IPS-18a (cell line): ENCODE measurements around the gene FBXO42.
"Not testable (repeated sequence)": the region's sequence is repeated elsewhere in the genome, so short reads cannot be mapped to it uniquely, and the experiment has no call there.

Experiments
- H3K27ac ChIP-seq: one replicate; pipeline ENCODE4 v1.5.1; 2013; ENCODE audit warnings: low read length
- H3K27me3 ChIP-seq: one replicate; pipeline ENCODE4 v1.6.1; 2013; ENCODE audit warnings: mild to moderate bottlenecking, low read length; ENCODE audit not compliant: control insufficient read depth, insufficient read depth
- H3K36me3 ChIP-seq: one replicate; pipeline ENCODE4 v1.6.1; 2013; ENCODE audit warnings: low read depth, low read length; ENCODE audit not compliant: control insufficient read depth
- H3K4me1 ChIP-seq: one replicate; pipeline ENCODE4 v1.6.1; 2013; ENCODE audit warnings: low read depth, low read length; ENCODE audit not compliant: control insufficient read depth
- H3K4me3 ChIP-seq: one replicate; pipeline ENCODE4 v1.5.1; 2013; ENCODE audit warnings: low read length
- H3K9ac ChIP-seq: one replicate; pipeline ENCODE4 v1.6.1; 2013; ENCODE audit warnings: mild to moderate bottlenecking, low read length, moderate library complexity
- H3K9me3 ChIP-seq: one replicate; pipeline ENCODE4 v1.6.1; 2013; ENCODE audit warnings: low read depth, low read length; ENCODE audit not compliant: control insufficient read depth

FBXO42 gene

DNA sequence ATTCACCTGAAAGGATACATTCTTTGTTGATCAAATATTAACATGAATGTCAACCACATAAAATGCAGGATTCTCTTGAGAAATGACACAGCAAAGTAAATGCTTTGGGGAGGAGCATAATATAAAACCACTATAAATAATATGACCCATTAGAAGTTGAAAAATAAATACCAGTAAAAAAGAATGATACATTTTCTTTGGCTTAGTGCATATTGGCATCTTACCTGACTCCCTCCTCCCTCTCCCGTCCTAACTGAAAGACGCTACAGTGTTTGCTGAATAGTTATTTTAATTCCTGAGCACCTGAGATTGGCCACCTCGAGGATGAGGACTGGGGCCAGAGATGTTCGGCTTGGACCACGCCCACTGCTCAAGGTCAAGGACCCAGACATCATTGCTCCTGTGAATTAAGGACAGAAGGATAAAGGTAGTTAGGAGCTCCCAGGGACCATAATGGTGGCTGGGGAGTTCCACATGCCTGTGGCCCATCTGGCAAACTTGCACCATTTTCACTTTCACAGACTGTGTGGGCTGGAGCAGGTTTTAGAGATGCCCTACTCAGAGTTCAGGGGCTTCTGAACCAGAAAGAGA is 98.9 kb downstream of the FBXO42 start:
- H3K4me1 ChIP-seq = no peaks in the 10 kb centered on the region
- H3K36me3 ChIP-seq = peaks cover 26% of the 10 kb centered on the region

DNA sequence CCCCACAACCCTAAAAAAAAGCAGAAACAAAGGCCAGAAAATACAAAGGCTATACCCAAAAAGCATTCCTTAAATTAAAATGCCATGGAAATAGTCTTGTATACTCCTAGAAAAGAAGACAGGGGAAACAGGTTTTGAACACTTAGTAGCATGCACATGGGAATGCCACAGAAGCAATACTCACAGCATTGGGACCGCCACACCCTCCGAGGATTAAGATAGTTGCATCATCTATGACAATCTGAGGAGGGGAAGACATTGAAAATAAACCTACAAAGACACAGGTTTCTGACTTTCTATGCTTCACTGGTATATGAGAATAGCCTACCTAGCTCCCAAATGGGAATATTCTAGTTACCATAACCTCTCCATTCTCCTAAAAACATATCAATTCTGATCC is 99.4 kb downstream of the FBXO42 start:
- Histone ChIP-seq H3K9ac (no peak overlapping the region), H3K36me3 (peaks cover 26% of the 10 kb centered on the region), H3K4me1 (no peaks in the 10 kb centered on the region), H3K27me3 (no peaks in the 10 kb centered on the region), H3K9me3 (no peaks in the 10 kb centered on the region), H3K27ac (no peak overlapping the region), H3K4me3 (no peak overlapping the region)

More for the DNA sequence above, 98.9 kb downstream of the FBXO42 start:
- no peaks in the 10 kb centered on the region for H3K9me3 ChIP-seq
- H3K4me3 ChIP-seq = no peak overlapping the region
- H3K27me3 ChIP-seq = no peaks in the 10 kb centered on the region
- no peak overlapping the region for H3K9ac ChIP-seq
- H3K27ac ChIP-seq = no peak overlapping the region

DNA sequence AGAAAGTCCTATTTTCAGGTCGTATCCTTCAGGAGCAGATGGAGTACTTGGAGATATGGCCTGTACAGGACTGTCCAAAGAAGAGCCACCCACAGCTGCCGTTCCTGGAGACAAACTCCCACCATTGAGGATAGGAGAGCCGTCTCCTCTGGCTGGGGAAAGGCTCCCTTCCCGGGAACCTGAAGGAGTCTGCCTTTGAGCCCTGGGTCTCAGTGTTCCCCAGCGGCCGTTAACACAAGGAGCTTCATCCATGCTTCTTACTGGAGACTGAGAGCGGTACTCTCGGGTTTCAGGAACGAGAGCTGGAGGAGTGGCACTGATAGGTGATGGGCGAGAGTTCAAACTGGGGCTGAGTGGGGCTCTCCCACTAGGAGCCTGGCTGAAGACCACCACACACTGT is 100.9 kb downstream of the FBXO42 start:
- no peak overlapping the region for H3K9ac ChIP-seq
- no peaks in the 10 kb centered on the region for H3K27me3 ChIP-seq
- peaks cover 26% of the 10 kb centered on the region for H3K36me3 ChIP-seq
- H3K27ac ChIP-seq = no peak overlapping the region
- H3K4me3 ChIP-seq = no peak overlapping the region
- H3K4me1 ChIP-seq = no peaks in the 10 kb centered on the region
- H3K9me3 ChIP-seq = no peaks in the 10 kb centered on the region

DNA sequence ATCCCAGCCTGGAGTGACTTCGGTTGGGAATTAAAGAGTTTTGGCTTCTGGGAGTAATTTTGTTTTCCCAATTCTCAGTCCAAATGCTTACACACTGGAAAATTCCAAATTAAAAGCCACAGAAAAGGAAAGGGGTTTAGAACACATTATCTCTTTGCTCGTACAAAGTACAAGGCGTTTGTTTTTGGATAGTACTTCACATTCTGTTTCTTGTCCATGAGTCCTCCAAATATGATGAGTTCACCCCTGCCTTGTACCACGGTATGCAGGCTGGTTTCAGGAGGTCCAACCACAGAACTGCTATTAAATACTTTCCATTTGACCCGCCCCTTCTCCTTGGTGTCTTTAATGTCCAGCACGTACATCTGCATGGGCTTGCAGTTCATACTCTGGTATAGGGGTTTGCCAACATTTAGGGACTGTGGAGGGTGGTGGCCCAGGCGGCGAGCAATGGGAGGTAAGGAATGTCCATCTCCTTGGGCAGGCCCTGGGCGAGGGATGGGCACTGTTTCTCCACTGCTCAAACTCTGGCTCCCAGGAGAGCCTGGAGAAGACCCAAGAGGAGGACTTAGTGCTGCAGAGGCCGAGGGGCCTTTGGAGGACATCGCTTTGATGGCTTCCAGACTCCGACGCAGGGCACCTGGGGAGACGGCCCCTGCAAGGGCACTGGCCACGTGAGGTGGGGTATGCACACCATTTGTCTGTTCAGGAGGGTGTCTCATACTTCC is 101.6 kb downstream of the FBXO42 start:
- Histone ChIP-seq H3K9me3 (no peaks in the 10 kb centered on the region), H3K36me3 (peaks cover 26% of the 10 kb centered on the region), H3K27me3 (no peaks in the 10 kb centered on the region), H3K9ac (no peak overlapping the region), H3K4me3 (no peak overlapping the region), H3K4me1 (no peaks in the 10 kb centered on the region), H3K27ac (no peak overlapping the region)

DNA sequence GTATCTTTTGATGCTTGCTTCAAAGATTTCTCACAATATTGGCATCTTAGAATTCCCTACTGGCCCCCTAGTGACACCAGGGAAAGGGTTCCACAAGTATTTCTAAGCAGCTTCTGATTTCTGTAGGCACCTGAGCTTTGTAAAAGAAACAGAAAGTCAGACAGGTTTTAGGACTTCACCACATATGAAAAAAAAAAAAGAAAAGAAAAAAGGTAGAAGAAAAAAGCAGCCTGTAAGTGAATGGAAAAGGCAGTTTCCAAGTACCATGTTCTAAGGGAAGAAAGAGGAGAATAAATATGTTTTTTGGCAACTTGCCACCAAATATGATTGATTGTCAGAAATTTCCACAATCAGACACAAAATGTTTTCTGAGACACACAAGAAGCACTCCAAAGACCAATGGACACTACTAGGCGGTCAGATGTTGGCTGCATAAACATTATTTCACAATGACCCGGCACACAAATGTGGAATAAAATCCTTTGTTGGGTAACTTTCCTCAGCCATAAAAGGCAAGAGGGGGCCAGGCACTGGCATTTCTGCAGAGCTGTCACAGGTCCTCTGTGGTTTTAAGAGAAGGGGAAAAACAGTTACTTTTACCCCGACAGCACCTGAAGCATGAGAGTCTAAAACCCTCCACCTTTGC is 102.6 kb downstream of the FBXO42 start:
- H3K9ac ChIP-seq = no peak overlapping the region
- H3K27me3 ChIP-seq = no peaks in the 10 kb centered on the region
- peaks cover 23% of the 10 kb centered on the region for H3K36me3 ChIP-seq
- H3K4me3 ChIP-seq = no peak overlapping the region
- no peak overlapping the region for H3K27ac ChIP-seq
- no peaks in the 10 kb centered on the region for H3K4me1 ChIP-seq
- no peaks in the 10 kb centered on the region for H3K9me3 ChIP-seq

DNA sequence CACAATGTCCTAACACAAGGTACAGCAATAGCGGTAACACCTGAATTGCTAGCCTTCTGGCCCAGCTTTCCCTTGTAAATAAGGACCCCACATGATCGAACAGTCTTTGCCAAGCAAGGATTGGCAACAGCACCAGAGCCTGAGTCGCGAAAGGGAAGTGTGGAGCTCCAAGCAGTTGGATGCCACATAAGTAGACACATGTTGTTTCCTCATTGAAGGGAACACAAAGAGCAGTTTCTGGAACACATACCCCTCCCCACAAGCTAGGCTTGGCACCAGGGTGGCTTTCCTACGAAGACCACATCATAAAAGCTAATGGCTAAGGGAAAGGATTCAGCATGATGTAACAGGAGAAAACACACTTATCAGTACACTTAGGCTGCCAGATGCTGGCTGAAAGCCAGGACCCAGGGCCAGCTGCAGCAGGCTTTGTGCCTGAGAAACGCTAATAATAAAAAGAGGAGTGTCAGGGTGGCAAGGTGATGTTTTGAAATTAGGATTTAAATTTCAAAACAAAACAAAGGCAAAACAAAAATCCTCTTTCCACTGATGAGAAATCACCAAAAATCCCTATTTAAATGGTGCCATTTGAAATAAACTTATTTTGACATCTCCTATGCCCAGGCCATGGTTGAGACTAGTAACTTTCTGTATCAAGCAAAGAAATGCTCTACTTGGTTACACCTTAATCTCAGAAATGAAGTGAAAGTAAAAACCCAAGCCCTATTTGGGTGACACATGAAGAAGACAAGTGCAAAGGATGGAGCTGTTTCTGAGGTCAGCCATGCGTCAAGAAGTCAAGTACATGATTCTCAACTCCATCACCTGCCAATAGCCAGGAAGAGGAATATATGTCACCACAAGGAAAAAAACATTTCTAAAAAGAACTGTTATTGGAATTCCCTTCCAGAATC is 103.4 kb downstream of the FBXO42 start:
- Histone ChIP-seq H3K9ac (no peak overlapping the region), H3K9me3 (no peaks in the 10 kb centered on the region), H3K4me1 (no peaks in the 10 kb centered on the region), H3K36me3 (peaks cover 23% of the 10 kb centered on the region), H3K4me3 (no peak overlapping the region), H3K27me3 (no peaks in the 10 kb centered on the region), H3K27ac (no peak overlapping the region)

DNA sequence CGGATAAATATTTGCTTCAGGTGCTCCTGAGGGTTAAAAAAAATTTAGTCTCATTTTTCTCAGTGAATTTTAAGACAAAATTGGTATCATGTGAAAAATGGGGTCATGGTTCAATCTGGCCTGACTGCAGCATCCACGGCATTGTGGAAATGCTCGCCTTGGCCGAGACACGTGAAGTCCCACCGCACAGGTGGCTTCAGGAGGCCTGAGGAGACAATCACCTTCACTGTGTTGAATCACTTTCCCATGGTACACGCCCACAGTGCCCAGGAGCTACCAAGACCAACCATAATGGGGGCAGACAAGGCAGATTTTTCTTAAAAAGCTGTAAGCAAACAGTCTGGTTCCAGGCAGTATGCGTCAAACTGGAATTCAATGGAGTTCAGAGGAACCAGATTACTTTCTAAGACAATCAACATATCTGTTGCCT is 104.3 kb downstream of the FBXO42 start:
- no peak overlapping the region for H3K9ac ChIP-seq
- H3K4me3 ChIP-seq = no peak overlapping the region
- no peaks in the 10 kb centered on the region for H3K27me3 ChIP-seq
- H3K9me3 ChIP-seq = no peaks in the 10 kb centered on the region
- no peak overlapping the region for H3K27ac ChIP-seq
- H3K4me1 ChIP-seq = no peaks in the 10 kb centered on the region
- peaks cover 23% of the 10 kb centered on the region for H3K36me3 ChIP-seq

DNA sequence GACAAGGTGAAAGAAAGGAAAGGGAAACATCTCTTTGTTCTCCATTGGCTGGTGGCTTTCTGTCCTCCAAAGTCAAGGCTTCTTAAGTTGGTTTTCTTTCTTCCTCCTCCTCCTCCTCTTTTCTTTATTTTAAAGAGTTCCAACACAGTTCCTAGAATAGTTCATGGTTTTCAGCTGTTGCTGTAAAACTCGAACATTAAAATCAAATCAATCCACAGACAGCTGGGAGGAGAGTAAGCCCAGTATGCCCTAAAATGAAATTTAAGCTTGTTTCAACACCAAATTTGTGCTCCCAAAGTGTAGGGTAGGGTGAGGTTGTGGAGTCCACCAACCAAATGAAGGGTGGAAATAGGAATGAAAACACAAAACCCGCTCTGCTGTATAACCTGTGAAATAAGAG is 104.8 kb downstream of the FBXO42 start:
- H3K9ac ChIP-seq = no peak overlapping the region
- no peaks in the 10 kb centered on the region for H3K4me1 ChIP-seq
- H3K4me3 ChIP-seq = no peak overlapping the region
- no peaks in the 10 kb centered on the region for H3K9me3 ChIP-seq
- H3K27me3 ChIP-seq = no peaks in the 10 kb centered on the region
- no peak overlapping the region for H3K27ac ChIP-seq
- H3K36me3 ChIP-seq = peaks cover 20% of the 10 kb centered on the region

DNA sequence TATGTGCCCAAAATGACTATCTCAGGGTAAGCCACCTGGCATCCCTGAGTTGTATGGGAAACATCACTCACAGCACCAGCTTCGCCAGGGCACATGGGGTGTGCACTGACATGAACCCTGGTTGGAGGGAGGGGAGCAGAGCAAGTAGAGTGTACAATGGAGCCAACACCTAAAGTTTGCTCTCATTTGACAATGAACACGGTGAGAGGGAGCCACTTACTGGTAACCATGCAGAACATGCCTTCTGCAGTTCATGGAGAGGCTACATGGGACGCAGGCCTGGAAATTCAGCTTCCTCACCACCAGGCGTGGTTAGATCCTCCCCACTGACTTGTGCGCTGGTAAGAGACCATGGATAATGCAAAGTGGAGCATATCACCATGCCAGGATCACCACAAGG is 105.3 kb downstream of the FBXO42 start:
- Histone ChIP-seq H3K36me3 (peaks cover 15% of the 10 kb centered on the region), H3K4me3 (no peak overlapping the region), H3K9ac (no peak overlapping the region), H3K27me3 (no peaks in the 10 kb centered on the region), H3K4me1 (no peaks in the 10 kb centered on the region), H3K9me3 (no peaks in the 10 kb centered on the region), H3K27ac (no peak overlapping the region)

DNA sequence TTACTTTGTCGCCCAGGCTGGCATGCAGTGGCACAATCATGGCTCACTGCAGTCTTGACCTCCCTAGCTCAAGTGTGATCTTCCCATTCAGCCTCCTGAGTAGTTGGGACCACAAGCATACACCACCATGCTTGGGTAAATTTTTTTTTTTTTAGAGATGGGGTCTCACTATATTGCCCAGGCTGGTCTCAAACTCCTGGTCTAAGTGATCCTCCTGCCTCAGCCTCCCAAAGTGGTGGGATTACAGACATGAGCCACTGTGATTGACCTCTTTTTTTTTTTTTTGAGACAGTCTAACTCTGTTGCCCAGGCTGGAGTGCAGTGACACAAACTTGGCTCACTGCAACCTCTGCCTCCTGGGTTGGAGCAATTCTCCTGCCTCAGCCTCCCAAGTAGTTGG is 106.0 kb downstream of the FBXO42 start:
- H3K9ac ChIP-seq, H3K4me1 ChIP-seq, H3K27ac ChIP-seq, H3K9me3 ChIP-seq, H3K4me3 ChIP-seq, H3K36me3 ChIP-seq, H3K27me3 ChIP-seq: not testable (repeated sequence)

DNA sequence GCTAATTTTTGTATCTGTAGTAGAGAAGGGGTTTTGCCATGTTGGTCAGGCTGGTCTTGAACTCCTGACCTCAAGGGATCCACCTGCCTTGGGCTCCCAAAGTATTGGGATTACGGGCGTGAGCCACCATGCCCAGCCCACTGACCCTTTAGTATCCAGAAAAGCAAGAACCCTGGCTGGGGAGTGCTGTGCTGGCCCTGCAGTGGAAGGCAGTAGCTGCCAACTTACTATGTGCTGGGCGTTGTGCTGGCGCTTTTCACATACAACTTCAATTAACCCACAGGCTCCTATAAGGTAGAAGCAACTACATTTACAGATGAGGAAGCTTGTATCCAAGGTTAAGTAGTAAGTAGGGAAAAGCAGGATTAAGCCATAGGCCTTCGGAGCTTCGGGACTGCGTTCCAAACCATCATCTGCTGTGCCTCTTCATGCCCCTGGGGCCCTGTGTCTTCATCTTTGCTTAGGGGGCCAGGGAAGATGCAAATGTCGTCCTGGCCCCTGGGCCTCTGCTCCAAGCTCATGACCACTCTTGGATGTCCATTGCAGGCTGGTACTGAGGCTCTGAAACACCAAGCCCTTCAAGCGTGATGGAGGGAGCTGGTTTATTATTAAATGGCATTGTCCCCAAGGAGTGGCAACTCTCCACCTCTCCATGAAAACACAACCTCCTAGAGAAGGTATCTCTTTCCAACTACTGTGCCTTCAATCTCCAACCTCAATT is 106.6 kb downstream of the FBXO42 start:
- no peak overlapping the region for H3K27ac ChIP-seq
- H3K4me3 ChIP-seq = no peak overlapping the region
- H3K9ac ChIP-seq = no peak overlapping the region
- H3K4me1 ChIP-seq = no peaks in the 10 kb centered on the region
- no peaks in the 10 kb centered on the region for H3K27me3 ChIP-seq
- peaks cover 2% of the 10 kb centered on the region for H3K36me3 ChIP-seq
- no peaks in the 10 kb centered on the region for H3K9me3 ChIP-seq
